GM12891 (cell line): ENCODE measurements around the gene IL33.

Experiments used
- POLR2A ChIP-seq: IDR thresholded peaks from 2 replicates; pipeline ENCODE4 v1.6.1; 2011; ENCODE audit warnings: low read depth, low read length, control low read depth
- POLR2AphosphoS5 ChIP-seq: IDR thresholded peaks from 2 replicates; pipeline ENCODE4 v1.6.1; 2011; ENCODE audit warnings: low read depth, low read length, control low read depth

DNA sequence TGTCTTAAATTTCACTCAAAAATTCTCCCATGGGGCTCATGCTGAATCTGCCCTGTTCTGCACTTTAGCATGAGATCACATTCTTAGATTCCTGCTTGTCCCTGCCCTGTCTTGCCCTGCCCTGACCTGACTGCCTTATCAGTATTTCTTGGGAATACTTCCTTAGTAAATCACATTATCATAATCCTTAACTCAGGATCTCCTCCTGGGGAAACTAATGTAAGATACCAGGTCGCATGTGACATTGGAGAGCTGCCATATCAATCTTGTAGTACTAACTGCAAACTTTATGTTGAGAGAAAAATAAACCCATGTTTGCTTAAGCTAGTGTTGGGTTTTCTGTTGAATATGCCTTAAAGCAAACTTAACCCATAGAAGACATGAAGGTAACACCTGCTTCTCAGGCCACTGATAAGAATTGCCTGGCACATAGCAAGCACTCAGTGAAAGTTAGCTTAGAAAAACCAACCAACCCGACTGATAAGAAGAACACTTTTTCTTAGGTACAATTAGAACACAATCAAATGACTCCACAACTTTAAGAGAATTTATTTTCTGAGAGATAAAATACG lies 53.3 kb downstream of the IL33 start:
- TF ChIP-seq POLR2AphosphoS5 (no peak), POLR2A (no peak)
